ENCODE data around the gene ANKRD33B.
"Not testable (repeated sequence)": the region's sequence is repeated elsewhere in the genome, so short reads cannot be mapped to it uniquely, and the experiment has no call there.

Gene ANKRD33B

DNA sequence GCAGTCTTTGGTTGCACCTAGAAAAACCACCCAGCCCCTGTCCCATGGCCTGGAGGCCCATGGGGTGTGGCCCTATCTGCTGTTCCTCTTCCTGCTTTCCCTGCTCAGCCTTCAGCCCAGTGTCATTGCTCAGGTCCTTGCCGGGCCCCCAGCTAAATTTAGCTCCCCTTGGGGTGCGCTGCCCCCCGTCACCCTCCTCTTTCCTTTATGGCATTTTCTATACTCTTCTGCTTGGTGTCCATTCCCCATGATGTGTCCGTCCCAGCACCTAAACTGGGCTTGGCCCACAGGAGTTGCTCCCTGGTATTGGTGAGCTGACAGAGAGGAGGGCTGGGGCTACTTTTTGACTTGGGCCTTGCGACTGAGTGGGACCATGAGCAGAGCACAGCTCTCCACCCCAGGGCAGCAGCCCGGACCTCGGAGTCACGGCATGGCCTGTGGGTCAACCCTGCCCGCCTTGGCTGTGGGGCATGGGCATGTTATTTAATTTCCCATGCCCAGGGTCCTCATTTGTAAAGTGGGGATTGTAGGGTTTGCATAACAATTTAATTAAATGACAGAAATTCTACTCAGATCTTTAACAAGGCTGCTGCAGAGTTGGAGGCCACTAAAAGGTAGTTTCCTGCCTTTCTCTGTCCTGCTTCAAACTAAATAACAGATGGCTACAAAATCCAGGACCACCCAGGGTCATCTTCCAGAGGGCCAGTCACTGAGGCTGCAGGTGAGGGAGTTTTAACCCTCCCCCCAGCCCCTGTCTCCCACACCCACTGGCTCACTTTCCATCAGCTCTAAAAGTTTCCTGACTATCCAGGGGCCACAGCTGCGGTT, 99.0 kb downstream of the ANKRD33B start:
- no peak for DNase-seq

DNA sequence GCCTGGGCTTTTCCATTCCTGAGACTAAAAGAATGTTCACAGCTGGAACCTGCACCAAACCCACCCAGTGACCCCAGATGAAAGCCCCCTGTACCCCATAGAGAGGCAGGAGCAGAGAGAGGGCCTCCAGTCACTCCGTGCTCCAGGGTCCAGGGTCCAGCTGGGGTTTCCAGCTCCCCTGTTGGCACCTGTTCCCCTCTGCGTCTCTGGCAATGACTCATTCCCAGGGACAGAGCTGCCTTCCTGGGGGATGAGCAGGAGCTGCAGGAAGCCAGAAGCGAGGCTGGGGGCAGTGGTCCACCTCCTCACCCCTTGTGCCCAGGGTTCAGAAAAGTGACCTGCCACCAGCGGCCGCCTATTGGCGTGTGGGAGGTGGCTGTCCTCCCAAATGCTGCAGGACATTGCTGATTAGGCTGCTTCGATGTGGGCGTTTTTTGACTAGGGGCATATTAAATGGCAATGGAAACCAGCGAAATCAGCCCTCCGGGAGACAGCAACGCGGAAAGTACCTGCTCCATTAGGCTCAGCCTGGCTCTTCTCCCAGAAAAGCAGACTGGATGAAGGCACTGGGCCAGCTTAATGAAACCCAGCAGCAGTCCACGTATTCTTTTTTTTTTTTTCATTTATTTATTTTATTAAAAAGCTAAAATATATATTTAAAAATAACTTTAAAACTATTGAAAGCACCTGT, 99.8 kb downstream of the ANKRD33B start:
- DNase-seq: no peak

DNA sequence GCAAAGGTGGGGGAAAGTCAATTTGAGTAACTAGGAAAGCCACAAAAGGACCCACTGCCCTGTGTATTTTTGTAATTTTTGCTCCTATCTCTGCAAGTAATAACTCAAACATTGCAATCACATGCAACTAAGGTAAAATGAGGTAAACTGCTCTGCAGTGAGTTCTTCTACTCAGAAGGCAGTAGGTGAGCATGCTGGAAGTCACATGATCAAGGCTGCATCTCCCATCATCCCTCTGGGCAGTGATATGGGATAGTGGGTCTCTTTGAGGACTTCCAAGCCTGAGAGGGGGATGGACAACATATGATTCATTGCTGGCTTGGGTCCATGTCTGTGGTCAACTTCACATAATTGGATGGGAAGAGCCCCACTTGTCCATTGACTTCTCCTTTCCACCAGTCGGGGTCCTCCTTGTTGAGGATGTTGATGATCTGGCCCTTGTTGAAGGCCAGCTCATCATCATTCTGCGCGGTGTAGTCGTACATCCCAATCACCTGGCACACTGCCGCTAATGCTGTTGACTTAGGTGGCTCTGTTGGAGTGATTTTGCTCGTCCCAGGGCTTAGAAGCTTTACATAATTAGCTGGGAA, 100.4 kb downstream of the ANKRD33B start:
- DNase-seq: not testable (repeated sequence)

DNA sequence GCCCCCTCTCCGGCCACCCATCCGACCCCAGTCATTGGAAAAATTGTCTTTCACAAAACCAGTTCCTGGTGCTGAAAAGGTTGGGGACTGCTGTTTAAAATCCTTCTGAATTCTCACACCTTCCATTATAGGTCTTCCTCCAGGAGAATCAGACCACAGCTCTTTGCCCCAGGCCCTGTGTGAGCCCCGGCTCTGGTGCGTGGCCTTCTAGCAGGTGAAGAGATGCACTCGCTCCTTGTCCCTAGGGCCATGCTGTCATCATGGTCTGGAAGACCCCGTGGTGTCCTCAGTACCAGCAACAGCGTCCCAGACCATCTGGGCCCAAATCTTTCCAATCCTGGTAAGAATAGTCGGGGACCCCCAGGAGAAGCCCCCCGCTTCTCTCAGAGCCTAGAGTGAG, 101.9 kb downstream of the ANKRD33B start:
- DNase-seq: no peak

DNA sequence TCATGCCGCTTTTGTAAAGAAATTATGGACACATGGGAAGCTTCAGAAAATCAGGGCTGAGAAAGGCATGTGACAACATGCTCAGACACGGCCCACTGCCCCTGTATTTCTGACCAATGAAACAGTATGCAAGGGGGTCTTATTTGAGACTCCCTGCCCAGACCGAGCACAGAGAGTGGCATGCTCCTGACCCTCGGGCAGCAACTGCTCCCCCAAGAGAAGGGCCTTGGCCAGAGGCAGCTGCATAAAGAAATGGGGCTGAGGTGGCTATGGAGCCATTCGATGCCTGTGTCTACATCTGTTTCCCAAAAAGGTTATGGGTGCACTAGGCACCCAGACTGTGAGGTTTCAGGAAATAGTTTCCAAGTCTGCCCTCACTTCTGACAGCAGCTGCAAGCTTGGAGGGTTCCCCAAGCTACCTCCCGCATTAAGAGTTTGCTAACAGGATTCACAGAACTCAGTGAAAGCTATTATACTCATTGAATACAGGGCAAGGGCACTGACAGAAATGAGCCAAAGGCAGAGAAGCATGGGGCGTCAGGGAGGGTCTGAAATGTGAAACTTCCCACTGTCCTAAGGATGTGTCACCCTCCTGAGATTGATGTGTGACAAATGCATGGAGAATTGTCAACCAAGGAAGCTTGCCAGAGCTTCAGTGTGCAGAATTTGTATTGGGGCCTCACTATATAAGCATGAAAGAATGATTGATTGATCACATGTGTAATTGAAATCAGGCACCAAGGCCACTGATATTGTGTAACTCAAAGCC, 102.8 kb downstream of the ANKRD33B start:
- no peak for DNase-seq

DNA sequence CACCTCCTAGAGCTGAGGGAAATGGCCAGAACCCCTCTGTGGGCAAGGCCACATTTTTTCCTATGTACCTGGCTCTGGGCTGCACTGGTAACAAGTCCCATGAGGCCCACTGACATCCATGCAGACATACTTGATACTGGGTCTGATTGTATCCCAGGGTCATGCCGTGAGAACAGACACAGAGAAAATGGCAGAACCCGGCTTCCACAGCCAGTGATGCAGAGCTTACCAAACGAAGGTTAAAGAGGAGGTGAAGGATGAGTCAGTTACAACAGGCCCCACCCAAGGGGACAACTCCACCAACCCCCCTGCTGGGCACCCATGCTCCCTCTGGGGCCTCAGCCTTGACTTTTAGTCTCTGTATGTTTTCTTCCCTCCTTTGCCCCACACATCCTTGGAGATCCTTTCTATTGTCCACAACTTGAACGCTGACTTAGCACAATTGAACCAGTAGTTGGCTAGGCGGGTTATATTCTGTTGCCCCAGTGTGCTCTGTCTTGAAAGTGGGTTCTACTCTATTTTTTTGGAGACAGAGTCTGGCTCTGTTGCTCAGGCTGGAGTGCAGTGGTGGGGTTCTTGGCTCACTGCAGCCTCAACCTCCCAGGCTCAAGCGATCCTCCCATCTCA, 103.7 kb downstream of the ANKRD33B start:
- DNase-seq: no peak

DNA sequence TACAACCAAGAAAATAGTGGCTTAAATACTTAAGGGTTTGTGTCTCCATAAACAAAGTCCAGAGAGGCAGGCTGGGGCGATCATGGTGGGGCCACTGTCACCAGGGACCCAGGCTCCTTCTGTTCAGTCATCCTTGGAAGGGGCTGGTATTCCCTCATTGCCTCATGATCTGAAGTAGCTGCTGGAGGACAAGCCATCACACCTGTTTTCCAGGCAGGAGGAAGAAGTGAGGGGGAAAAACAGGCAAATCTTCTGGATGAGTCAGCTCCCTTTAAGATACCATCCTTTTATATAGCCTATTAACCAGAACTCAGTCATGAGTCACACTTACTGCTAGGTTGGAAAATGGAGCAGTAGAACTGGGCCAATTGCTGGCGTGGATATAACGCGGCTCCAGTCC, 104.8 kb downstream of the ANKRD33B start:
- DNase-seq: no peak

DNA sequence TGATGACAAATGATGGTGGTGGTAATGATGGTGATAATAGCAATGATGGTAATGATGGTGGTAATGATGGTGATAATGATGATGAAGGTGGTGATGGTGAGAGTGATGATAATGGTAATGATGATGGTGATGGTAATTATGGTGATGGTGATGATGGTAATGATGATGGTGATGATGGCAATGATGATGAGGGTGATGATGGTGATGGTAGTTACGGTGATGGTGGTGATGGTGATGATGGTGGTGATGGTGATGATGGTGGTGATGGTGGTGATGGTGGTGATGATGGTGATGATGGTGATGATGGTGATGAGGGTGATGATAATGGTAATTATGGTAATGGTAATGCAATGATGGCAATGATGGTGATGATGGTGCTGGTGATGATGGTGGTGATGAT, 106.1 kb downstream of the ANKRD33B start:
- DNase-seq: no peak

DNA sequence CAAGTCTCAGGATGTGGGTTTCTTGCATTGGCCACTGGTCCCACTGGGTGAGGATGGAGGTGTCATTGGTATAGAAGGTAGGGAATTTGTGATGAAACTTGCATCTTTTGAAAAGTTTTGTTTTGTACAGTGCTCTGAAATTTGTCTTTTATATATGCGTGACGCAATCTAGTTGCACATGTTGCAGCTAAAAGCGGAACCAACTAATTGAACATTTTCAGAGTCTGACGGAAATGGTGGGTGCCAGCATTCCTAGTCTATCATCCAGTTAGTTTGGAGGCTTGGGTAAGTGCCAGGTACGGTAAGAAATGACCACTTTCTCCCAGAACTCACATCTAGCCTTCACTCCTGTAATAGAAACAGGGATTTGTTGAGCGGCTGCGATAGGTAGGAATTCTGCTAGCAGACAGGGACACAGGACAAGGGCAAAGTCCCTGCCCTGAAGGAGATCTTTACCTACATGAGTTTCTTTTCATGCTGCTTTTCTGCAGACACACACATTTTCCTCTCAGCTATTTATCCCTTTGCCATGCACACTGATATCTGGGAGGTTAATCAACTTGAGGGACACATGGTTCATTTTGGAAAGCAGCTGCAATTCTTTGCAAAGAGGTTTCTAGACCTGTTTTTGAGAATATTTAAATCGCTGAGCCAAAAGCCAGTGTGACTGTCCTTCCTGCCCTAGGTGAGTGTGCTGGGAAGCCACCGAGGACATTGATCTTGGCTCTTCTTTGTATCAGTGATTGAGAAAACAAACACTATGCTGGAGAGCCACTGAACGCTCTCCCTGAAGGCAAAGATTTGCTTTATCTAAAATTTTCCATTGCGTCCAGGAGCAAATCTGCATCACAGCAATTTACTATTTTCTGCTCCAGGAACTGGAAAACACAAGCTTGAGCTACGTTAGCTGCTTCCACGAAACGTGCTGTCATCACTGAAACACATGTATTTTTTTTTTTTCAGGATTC, 107.5 kb downstream of the ANKRD33B start:
- no peak for DNase-seq

DNA sequence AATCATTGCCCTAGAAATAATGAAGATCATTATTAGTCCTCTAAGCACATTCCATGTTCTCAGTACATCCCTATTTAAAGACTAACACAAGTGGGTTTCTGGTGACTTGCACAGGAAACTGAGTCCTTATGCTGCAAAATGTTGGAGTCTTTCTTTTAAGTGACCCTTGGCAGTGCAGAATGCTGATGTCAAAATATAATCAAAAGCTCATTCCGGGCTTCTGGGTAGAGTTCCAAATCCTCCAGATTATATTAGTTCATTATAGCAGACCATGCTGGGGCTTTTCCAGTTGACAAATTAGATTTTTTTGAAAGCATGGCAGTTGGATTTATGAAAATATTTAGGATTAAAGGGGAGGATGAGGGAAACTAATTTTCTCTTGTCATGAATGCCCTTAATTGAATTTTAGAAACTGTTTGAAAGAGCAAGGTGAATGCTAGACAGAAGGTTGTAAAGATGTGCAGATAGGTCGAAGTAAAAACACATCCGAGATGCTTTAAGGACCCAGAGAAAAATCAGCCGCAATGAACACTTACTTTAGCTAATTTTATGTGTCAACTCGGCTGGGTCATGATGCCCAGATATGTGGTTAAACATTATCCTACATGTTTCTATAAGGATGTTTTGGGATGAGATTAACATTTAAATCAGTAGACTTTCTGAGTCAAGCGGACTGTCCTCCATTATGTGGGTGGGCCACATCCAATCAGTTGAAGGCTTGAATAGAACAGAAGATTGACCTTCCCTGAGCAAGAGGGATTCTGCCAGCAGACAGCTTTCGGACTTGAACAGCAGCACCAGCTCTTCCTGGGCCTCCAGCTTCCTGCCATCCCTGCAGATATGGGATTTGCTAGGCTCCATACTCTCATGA, 108.5 kb downstream of the ANKRD33B start:
- no peak for DNase-seq

DNA sequence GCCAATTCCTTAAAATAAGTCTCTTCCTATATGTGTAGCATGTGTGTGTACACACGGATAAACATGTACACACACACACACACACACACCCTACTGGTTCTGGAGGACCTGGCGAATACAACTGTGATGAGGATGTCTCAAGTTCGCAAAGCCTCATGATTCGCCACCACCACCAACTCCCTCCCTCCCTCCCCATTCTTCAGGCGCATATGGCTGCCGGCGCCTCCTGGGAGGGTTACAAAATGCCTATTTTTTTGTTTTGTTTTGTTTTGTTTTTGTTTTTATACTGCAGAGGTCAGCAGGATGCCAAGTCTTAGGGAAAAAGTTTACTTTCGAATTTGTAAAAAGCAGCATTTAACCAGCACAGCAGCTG, 109.1 kb downstream of the ANKRD33B start:
- DNase-seq: no peak

DNA sequence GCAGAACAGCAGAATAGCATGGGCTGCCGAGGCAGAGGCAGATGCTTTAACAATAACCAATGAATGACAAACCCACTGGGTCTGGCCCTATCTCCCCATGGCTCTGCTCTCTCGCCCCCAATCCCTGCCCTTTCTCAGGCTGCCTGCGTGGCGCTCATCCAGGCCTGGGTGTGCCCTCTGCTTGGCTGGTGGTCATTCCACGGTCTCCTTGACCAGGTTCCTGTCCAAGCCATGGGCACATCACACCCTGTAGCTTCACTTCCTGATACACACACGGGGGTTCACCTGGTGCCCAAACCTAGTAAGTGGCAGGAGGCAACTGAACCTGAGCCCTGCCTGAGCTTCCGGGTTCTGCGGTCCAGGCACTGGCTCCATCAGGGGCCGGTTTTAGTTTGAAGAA, 109.5 kb downstream of the ANKRD33B start:
- DNase-seq: no peak

DNA sequence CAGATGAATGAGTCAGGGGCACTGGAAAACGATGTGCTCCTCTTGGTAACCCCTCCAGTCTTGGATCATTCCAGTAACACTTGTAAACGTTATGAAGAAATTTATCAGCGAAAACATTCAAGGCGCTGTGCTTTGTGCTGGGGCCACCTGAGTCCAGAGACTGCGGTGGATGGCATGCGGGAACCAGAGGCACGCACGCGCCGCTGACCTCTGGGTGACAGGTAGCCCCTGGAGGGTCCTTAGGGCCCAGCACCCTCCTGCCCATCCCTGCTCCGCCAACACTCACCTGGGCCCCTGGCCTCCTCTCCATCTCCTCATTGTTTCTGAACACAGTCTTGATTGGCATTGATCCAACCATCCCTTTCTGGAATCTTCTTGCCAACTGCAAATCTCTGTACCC, 110.2 kb downstream of the ANKRD33B start:
- no peak for DNase-seq

DNA sequence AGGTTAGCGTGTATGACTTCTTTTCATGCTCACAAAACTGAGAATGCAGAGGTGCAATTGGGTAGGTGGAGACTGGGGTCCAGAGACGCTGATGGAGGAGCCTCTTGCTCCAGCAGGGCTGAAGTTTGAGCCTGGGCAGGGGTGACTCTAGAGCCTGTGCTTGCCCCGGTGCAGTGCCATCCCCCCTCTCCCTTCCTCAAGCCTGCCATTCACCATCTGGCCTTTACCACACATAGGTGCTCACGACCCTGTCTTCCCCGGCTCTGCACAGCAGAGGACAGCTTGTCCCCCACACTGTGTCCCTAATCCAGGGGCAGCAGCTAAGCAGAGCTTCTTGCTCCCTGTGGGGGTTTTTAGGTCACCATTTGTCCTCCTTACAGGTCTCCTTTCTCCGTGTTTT, 110.7 kb downstream of the ANKRD33B start:
- DNase-seq: no peak

DNA sequence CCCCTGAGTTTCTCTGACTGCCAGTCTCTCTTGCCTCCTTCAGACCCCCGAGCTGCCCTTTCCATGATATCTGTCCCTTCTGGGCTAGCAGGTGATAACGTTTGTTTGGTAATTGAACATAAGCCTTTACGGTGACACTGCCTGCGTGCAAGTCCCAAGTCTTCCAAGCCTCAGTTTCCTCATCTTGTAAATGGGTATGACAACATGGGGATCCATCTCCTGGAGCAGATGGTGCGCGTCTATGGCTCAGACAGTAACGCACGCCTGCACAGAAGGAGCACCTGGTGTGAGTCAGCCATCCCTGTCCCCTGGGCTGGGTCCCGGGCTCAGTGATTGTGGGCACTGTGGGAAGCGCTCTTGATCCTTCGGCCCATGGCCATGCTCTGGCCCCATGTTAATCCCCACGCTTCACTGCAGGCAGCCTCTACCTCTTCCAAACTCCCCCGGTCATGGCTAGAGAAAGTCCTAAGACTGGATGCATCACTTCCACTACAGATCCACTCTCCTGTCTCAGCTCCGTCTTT, 111.4 kb downstream of the ANKRD33B start:
- no peak for DNase-seq

DNA sequence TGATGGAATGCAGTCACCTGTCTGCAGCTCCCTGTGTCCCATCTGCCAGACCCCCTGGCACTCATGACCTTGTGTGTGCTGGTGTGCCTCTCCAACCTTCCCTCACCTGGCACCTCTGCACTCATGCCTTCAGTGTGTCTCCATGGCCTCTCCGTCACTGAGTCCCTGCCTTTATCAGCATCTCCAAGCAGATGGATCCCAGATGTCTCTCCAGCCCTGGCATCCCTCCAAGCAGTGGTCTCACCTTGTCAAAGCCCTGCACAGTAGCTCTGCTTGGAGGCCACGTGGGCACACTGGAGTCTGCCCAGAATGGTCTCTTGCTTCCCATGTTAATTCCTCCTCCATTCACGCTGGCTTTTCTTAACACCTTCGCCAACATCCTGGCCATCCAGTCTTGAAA, 112.4 kb downstream of the ANKRD33B start:
- DNase-seq: no peak

DNA sequence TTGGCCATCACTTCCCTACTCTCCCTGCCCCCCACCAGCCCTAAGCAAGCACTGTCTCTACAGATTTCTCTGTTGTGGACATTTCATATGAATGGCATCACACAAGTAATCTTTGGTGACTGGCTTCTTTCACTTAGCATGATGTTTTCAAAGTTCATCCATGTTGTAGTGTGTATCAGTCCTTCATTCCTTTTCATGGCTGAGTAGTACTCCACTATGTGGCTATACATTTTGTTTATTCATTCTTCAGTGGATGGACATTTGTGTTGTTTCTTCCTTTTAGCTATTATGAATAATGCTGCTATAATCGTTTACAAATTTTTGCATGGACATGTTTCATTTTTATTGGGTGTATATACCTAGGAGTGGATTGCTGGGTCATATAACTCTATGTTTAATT, 113.1 kb downstream of the ANKRD33B start:
- no peak for DNase-seq

DNA sequence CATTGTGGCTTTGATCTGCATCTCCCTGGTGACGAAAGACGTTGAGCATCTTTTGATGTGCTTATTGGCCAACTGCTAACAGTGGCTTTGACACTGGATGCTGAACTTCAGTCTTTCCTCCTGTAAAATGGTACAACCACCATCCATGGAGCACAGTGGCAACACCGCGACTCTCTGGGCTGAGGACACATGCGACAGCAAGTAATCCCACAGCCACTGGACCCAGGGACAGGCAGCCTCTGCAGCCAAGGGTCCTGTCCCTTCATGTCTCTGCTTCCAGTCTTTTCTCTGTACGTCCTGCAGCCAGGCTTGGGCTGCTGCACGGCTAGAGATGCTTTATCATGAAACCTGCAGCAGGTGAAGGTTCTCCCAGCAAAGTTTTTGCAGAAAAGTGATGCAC, 113.7 kb downstream of the ANKRD33B start:
- no peak for DNase-seq

DNA sequence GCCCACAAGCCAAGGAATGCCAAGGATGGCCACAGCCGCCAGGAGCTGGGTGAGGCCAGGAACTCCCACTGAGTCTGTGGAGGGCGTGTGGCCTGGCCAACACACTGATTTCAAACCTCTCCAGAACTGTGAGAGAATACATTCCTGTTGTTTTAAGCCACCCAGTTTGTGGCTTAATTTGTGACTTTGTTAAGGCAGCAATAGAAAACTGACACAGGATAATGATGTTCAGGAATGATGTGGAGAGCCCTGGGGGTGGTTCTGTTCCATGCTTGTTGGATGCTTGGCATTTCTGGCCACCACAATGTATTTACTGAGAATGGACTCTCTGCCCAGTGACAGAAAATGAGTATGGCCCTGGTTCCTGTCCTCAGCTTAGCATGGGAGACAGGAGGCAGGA, 114.4 kb downstream of the ANKRD33B start:
- DNase-seq: no peak

DNA sequence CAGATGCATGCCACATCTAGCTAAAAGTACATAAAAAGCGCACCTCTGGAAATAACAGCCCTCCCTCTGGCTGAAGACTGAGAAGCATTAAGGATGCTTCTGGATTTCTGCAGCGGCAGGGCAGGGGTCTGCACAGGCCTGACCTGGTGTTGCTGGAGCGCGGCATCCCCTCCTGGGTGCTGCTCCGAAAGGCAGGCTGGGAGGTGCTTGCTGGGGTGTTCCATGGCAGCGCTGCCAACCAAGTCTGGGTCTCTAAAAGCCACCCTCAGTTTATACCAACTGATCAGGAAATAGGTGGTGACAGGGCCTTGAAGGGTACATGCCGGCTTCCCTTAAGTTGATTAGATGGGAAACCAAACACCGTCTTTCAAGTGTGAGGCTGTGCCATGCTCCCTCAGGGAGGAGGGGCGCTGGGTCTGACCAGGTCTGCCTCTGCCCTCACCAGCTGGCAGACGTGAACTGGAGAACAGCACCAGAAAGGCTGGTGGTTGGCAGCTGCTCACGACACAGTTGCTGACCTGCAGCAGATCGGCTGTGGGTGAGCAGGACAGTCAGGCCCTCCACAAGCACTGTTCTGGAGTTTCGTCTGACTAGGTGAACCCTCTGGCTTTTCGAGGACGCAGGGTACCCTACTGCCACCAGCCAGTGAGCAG, 115.6 kb downstream of the ANKRD33B start:
- no peak for DNase-seq
